ENCODE data around the gene KIAA1328. TPM values are rescaled to one million over a fixed set of nuclear protein-coding genes. Genes with fewer than 3 reads are reported as not detected.

Gene KIAA1328
- total and polyA plus RNA-seq, 9 of the 15 experiments (the other 6 are each of a cell fraction or from before 2014, with no cell fraction given) = 4.0 to 8.6 (median 7.4) TPM

DNA sequence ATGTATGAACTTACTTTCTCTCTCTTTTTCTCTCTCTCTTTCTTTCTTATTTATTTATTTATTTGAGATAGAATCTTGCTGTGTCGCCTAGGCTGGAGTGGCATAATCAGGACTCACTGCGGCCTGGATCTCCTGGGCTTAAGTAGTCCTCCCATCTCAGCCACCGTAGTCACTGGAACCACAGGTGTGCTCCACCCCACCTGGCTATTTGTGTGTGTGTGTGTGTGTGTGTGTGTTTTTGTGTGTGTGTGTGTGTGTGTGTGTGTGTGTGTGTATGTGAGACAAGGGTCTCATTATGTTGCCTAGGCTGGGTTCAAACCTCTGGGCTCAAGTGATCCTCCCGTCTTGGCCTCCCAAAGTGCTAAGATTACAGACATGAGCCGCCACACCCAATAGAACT lies 64.3 kb downstream of the KIAA1328 start:
- Histone ChIP-seq H4K20me1 (replicated peaks; ENCODE audit: control insufficient read depth, insufficient read depth, low read length) (no peaks in the 10 kb centered on the region), H3K4me2 (ENCODE audit: insufficient read depth, low read length) (no peak overlapping the region), H2AFZ (ENCODE audit: low read depth, low read length) (no peak overlapping the region), H3K36me3 (ENCODE audit: control insufficient read depth, insufficient read depth, low read length) (no peaks in the 10 kb centered on the region), H3K27me3 (ENCODE audit: control insufficient read depth in 2 of 2, insufficient read depth in 2 of 2, low read length in 2 of 2) (no peaks in the 10 kb centered on the region), H3K79me2 (ENCODE audit: control insufficient read depth, insufficient read depth, low read length) (no peaks in the 10 kb centered on the region), H3K4me3 (no peak overlapping the region), H3K27ac (ENCODE audit: extremely low read depth, low read depth, low read length) (no peak overlapping the region), H3K9me1 (ENCODE audit: control insufficient read depth, insufficient read depth, low read length) (no peaks in the 10 kb centered on the region), H3K9ac (ENCODE audit: insufficient read depth in 1 of 2, low read depth in 2 of 2, low read length in 2 of 2) (no peak overlapping the region), H3K9me3 (replicated peaks; ENCODE audit: control insufficient read depth, insufficient read depth, low read depth, low read length) (no peaks in the 10 kb centered on the region), H3K4me1 (replicated peaks in 1 of 2; ENCODE audit: control insufficient read depth in 2 of 2, insufficient read depth in 2 of 2, low read length in 2 of 2) (peaks cover 4 to 13% of the 10 kb centered on the region in 2 experiments)
- in situ Hi-C loops (cut with MboI) (no loop called here), intact Hi-C loops (cut with micrococcal nuclease) (no loop called here)
- BruUV-seq (replicated peaks) = no TSS peak
- TF ChIP-seq, protein P1, sequence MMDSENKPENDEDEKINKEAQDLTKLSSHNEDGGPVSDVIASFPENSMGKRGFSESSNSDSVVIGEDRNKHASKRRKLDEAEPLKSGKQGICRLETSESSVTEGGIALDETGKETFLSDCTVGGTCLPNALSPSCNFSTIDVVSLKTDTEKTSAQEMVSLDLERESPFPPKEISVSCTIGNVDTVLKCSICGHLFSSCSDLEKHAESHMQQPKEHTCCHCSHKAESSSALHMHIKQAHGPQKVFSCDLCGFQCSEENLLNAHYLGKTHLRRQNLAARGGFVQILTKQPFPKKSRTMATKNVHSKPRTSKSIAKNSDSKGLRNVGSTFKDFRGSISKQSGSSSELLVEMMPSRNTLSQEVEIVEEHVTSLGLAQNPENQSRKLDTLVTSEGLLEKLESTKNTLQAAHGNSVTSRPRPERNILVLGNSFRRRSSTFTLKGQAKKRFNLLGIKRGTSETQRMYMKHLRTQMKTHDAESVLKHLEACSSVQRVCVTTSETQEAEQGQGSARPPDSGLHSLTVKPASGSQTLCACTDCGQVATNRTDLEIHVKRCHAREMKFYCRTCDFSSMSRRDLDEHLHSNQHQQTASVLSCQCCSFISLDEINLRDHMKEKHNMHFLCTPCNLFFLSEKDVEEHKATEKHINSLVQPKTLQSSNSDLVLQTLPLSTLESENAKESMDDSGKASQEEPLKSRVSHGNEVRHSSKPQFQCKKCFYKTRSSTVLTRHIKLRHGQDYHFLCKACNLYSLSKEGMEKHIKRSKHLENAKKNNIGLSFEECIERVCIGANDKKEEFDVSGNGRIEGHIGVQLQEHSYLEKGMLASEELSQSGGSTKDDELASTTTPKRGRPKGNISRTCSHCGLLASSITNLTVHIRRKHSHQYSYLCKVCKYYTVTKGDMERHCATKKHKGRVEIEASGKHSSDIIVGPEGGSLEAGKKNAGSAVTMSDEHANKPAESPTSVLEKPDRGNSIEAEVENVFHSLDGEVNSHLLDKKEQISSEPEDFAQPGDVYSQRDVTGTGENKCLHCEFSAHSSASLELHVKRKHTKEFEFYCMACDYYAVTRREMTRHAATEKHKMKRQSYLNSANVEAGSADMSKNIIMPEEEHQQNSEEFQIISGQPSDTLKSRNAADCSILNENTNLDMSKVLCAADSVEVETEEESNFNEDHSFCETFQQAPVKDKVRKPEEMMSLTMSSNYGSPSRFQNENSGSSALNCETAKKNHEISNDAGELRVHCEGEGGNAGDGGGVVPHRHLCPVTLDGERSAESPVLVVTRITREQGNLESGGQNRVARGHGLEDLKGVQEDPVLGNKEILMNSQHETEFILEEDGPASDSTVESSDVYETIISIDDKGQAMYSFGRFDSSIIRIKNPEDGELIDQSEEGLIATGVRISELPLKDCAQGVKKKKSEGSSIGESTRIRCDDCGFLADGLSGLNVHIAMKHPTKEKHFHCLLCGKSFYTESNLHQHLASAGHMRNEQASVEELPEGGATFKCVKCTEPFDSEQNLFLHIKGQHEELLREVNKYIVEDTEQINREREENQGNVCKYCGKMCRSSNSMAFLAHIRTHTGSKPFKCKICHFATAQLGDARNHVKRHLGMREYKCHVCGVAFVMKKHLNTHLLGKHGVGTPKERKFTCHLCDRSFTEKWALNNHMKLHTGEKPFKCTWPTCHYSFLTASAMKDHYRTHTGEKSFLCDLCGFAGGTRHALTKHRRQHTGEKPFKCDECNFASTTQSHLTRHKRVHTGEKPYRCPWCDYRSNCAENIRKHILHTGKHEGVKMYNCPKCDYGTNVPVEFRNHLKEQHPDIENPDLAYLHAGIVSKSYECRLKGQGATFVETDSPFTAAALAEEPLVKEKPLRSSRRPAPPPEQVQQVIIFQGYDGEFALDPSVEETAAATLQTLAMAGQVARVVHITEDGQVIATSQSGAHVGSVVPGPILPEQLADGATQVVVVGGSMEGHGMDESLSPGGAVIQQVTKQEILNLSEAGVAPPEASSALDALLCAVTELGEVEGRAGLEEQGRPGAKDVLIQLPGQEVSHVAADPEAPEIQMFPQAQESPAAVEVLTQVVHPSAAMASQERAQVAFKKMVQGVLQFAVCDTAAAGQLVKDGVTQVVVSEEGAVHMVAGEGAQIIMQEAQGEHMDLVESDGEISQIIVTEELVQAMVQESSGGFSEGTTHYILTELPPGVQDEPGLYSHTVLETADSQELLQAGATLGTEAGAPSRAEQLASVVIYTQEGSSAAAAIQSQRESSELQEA (IDR thresholded peaks at IDR 0.05; ENCODE audit: low read depth) = peak; percentile 77
- no peak for TF ChIP-seq TRIM24 (IDR thresholded peaks at IDR 0.05)
- FAIRE-seq = no peak
- WGBS (ENCODE audit: insufficient coverage, low coverage, missing lambda C conversion rate) = 75% methylated on average over 5 of the region's 5 CpGs
- no peak for DNase-seq (ENCODE audit: extremely low read depth in 1 of 4, low spot score in 3 of 4)
- CTCF ChIA-PET (ENCODE audit: low intra/inter-chr PET ratio) = no interaction called here
- POLR2A ChIA-PET = no interaction called here
- no peak for ATAC-seq

Measured in K562 (cell line).